Trophoblast cell (in vitro differentiated cells and primary cell): ENCODE results near the gene PTDSS2.

Source experiments
- DNase-seq, 2 donors: peaks; one replicate each; pipeline ENCODE4 v3.0.0-alpha.2; 2016
- H2AFZ ChIP-seq: 2 replicates; pipeline ENCODE4 v1.6.1; 2013; ENCODE audit warnings: low read length, moderate library complexity, mild to moderate bottlenecking; ENCODE audit not compliant: insufficient read depth, poor library complexity
- H2AK5ac ChIP-seq: 2 replicates; pipeline ENCODE4 v1.6.1; 2013; ENCODE audit warnings: mild to moderate bottlenecking, low read length
- H2BK120ac ChIP-seq: 2 replicates; pipeline ENCODE4 v1.6.1; 2013; ENCODE audit warnings: low read length, mild to moderate bottlenecking, moderate library complexity; ENCODE audit not compliant: insufficient read depth, poor library complexity
- H2BK12ac ChIP-seq: 2 replicates; pipeline ENCODE4 v1.6.1; 2013; ENCODE audit warnings: mild to moderate bottlenecking, low read length, moderate library complexity
- H2BK5ac ChIP-seq: 2 replicates; pipeline ENCODE4 v1.6.1; 2013; ENCODE audit warnings: low read length, low read depth, moderate library complexity, mild to moderate bottlenecking; ENCODE audit not compliant: poor library complexity
- H3K14ac ChIP-seq: 2 replicates; pipeline ENCODE4 v1.6.1; 2013; ENCODE audit warnings: mild to moderate bottlenecking, low read length
- H3K18ac ChIP-seq: 2 replicates; pipeline ENCODE4 v1.6.1; 2013; ENCODE audit warnings: mild to moderate bottlenecking, low read length
- H3K23ac ChIP-seq: 2 replicates; pipeline ENCODE4 v1.6.1; 2013; ENCODE audit warnings: low read length
- H3K27ac ChIP-seq: 2 replicates; pipeline ENCODE4 v1.5.1; 2013; ENCODE audit warnings: low read depth, mild to moderate bottlenecking, inconsistent platforms, low read length, moderate library complexity
- H3K27me3 ChIP-seq: 2 replicates; pipeline ENCODE4 v1.6.1; 2013; ENCODE audit warnings: inconsistent platforms, mild to moderate bottlenecking, low read length, moderate library complexity; ENCODE audit not compliant: insufficient read depth
- H3K36me3 ChIP-seq, 2 experiments: 1 replicate in 1 of 2; 2 replicates in 1 of 2; pipeline ENCODE4 v1.6.1; 2013; ENCODE audit warnings: low read length in 2 of 2, mild to moderate bottlenecking in 2 of 2, moderate library complexity in 1 of 2; ENCODE audit not compliant: insufficient read depth in 2 of 2, control insufficient read depth in 1 of 2
- H3K4ac ChIP-seq: 2 replicates; pipeline ENCODE4 v1.6.1; 2013; ENCODE audit warnings: low read depth, mild to moderate bottlenecking, low read length, moderate library complexity
- H3K4me1 ChIP-seq, 2 experiments: 1 replicate in 1 of 2; 2 replicates in 1 of 2; pipeline ENCODE4 v1.6.1; 2013; ENCODE audit warnings: low read length in 2 of 2, mild to moderate bottlenecking in 2 of 2, moderate library complexity in 1 of 2; ENCODE audit not compliant: insufficient read depth in 2 of 2, control insufficient read depth in 1 of 2
- H3K4me2 ChIP-seq: 2 replicates; pipeline ENCODE4 v1.6.1; 2013; ENCODE audit warnings: inconsistent platforms, mild to moderate bottlenecking, low read length, moderate library complexity
- H3K4me3 ChIP-seq: 2 replicates; pipeline ENCODE4 v1.5.1; 2013; ENCODE audit warnings: mild to moderate bottlenecking, low read depth, low read length, inconsistent platforms
- H3K79me1 ChIP-seq: one replicate; pipeline ENCODE4 v1.6.1; 2013; ENCODE audit warnings: low read length
- H3K79me2 ChIP-seq: 2 replicates; pipeline ENCODE4 v1.6.1; 2013; ENCODE audit warnings: low read length, mild to moderate bottlenecking; ENCODE audit not compliant: control insufficient read depth, insufficient read depth, poor library complexity
- H3K9ac ChIP-seq: 2 replicates; pipeline ENCODE4 v1.6.1; 2013; ENCODE audit warnings: mild to moderate bottlenecking, low read length
- H3K9me3 ChIP-seq: 2 replicates; pipeline ENCODE4 v1.6.1; 2013; ENCODE audit warnings: low read depth, mild to moderate bottlenecking, control low read depth, inconsistent platforms, low read length; ENCODE audit not compliant: insufficient read depth
- H4K12ac ChIP-seq: 2 replicates; pipeline ENCODE4 v1.6.1; 2013; ENCODE audit warnings: low read depth, mild to moderate bottlenecking, low read length, moderate library complexity
- H4K8ac ChIP-seq: 2 replicates; pipeline ENCODE4 v1.6.1; 2013; ENCODE audit warnings: low read depth, mild to moderate bottlenecking, low read length, moderate library complexity
- H4K91ac ChIP-seq: one replicate; pipeline ENCODE4 v1.6.1; 2013; ENCODE audit warnings: low read depth, mild to moderate bottlenecking, low read length, moderate library complexity
- WGBS: extraction: QIAGEN DNeasy Blood & Tissue Kit; methylation state at CpG from one replicate; pipeline ENCODE4 v1.1.7; 2013; ENCODE audit warnings: missing lambda C conversion rate; ENCODE audit not compliant: insufficient read length, insufficient coverage; ENCODE audit errors: extremely low coverage; 5-methylcytosine and 5-hydroxymethylcytosine counted together

The PTDSS2 gene

GRCh38 chr11:404551-405264, 45.4 kb upstream of the PTDSS2 start:
- no peak overlapping the region for H4K12ac ChIP-seq
- H3K79me1 ChIP-seq, result peaks cover 4% of the 10 kb centered on the region
- WGBS, result no CpG with 5 or more reads among the region's 14 CpGs
- H2AK5ac ChIP-seq, result no peak overlapping the region
- peaks cover 37 to 40% of the 10 kb centered on the region in 2 experiments for H3K36me3 ChIP-seq
- no peak overlapping the region for H3K9ac ChIP-seq
- no peak overlapping the region for H2BK5ac ChIP-seq
- H4K91ac ChIP-seq, result no peak overlapping the region
- H3K23ac ChIP-seq, result no peak overlapping the region
- DNase-seq, result no peak
- H3K4me3 ChIP-seq, result no peak overlapping the region
- H4K8ac ChIP-seq, result no peak overlapping the region
- H3K79me2 ChIP-seq, result peaks cover 3% of the 10 kb centered on the region
- no peak overlapping the region for H2AFZ ChIP-seq
- peaks cover 7% of the 10 kb centered on the region for H3K9me3 ChIP-seq
- peaks cover 10 to 11% of the 10 kb centered on the region in 2 experiments for H3K4me1 ChIP-seq
- H3K27me3 ChIP-seq, result no peaks in the 10 kb centered on the region
- no peak overlapping the region for H3K27ac ChIP-seq
- no peak overlapping the region for H3K18ac ChIP-seq
- no peak overlapping the region for H3K14ac ChIP-seq
- H2BK12ac ChIP-seq, result no peak overlapping the region
- no peak overlapping the region for H3K4ac ChIP-seq
- H3K4me2 ChIP-seq, result no peak overlapping the region
- H2BK120ac ChIP-seq, result no peak overlapping the region

GRCh38 chr11:405323-405953, 44.6 kb upstream of the PTDSS2 start:
- H3K79me1 ChIP-seq, result peaks cover 4% of the 10 kb centered on the region
- no peak overlapping the region for H3K14ac ChIP-seq
- H3K18ac ChIP-seq, result no peak overlapping the region
- H2BK12ac ChIP-seq, result no peak overlapping the region
- H2AK5ac ChIP-seq, result no peak overlapping the region
- no peak overlapping the region for H3K4me2 ChIP-seq
- H4K8ac ChIP-seq, result no peak overlapping the region
- peaks cover under 1% of the 10 kb centered on the region for H3K9me3 ChIP-seq
- peaks cover 3% of the 10 kb centered on the region for H3K79me2 ChIP-seq
- H3K27ac ChIP-seq, result no peak overlapping the region
- no peaks in the 10 kb centered on the region for H3K27me3 ChIP-seq
- H3K4ac ChIP-seq, result no peak overlapping the region
- H3K4me3 ChIP-seq, result no peak overlapping the region
- DNase-seq, result no peak
- no peak overlapping the region for H2BK120ac ChIP-seq
- no CpG with 5 or more reads among the region's 17 CpGs for WGBS
- no peak overlapping the region for H2BK5ac ChIP-seq
- H3K23ac ChIP-seq, result no peak overlapping the region
- H3K9ac ChIP-seq, result no peak overlapping the region
- no peak overlapping the region for H4K91ac ChIP-seq
- H3K4me1 ChIP-seq, result peaks cover 15 to 18% of the 10 kb centered on the region in 2 experiments
- no peak overlapping the region for H4K12ac ChIP-seq
- no peak overlapping the region for H2AFZ ChIP-seq
- peaks cover 30 to 33% of the 10 kb centered on the region in 2 experiments for H3K36me3 ChIP-seq

- peak overlapping the region; percentile 2 for H4K12ac ChIP-seq
- H3K79me2 ChIP-seq, result peaks cover 3% of the 10 kb centered on the region
- peak overlapping the region; percentile 70 for H2BK5ac ChIP-seq
- no peak overlapping the region for H3K18ac ChIP-seq
- H3K9me3 ChIP-seq, result no peaks in the 10 kb centered on the region
- H3K4ac ChIP-seq, result no peak overlapping the region
- no peak overlapping the region for H2BK12ac ChIP-seq
- no peak overlapping the region for H3K9ac ChIP-seq
- H4K8ac ChIP-seq, result peak overlapping the region; percentile 70
- H4K91ac ChIP-seq, result peak overlapping the region; percentile 13
- H2AFZ ChIP-seq, result no peak overlapping the region
- H2AK5ac ChIP-seq, result peak overlapping the region; percentile 39
- WGBS, result no CpG with 5 or more reads among the region's 47 CpGs
- H2BK120ac ChIP-seq, result no peak overlapping the region
- no peak overlapping the region for H3K23ac ChIP-seq
- no peak for DNase-seq
- peak overlapping the region; percentile 67 for H3K4me2 ChIP-seq
- peaks cover 29 to 32% of the 10 kb centered on the region in 2 experiments for H3K36me3 ChIP-seq
- H3K14ac ChIP-seq, result peak overlapping the region; percentile 36
- peak overlapping the region; percentile 27 for H3K27ac ChIP-seq
- no peaks in the 10 kb centered on the region for H3K27me3 ChIP-seq
- peaks cover 4% of the 10 kb centered on the region for H3K79me1 ChIP-seq
- no peak overlapping the region for H3K4me3 ChIP-seq
- H3K4me1 ChIP-seq, result peaks cover 15 to 18% of the 10 kb centered on the region in 2 experiments
Observed at GRCh38 chr11:405954-406795, 43.9 kb upstream of the PTDSS2 start.

GRCh38 chr11:406796-407650, 43.1 kb upstream of the PTDSS2 start:
- Histone ChIP-seq H3K23ac (no peak overlapping the region), H3K4me3 (peak overlapping the region; percentile 59), H2AFZ (no peak overlapping the region), H3K4ac (no peak overlapping the region), H4K91ac (peak overlapping the region; percentile 13), H3K79me2 (peaks cover 3% of the 10 kb centered on the region), H4K12ac (peak overlapping the region; percentile 11), H3K9me3 (no peaks in the 10 kb centered on the region), H2BK5ac (peak overlapping the region; percentile 70), H3K27ac (peak overlapping the region; percentile 27), H3K79me1 (peaks cover 4% of the 10 kb centered on the region), H2BK12ac (no peak overlapping the region), H3K9ac (no peak overlapping the region), H2AK5ac (peak overlapping the region; percentile 39), H2BK120ac (no peak overlapping the region), H4K8ac (peak overlapping the region; percentile 70), H3K27me3 (no peaks in the 10 kb centered on the region), H3K4me1 (peaks cover 15 to 18% of the 10 kb centered on the region in 2 experiments), H3K36me3 (peaks cover 29 to 32% of the 10 kb centered on the region in 2 experiments), H3K4me2 (peak overlapping the region; percentile 67), H3K14ac (peak overlapping the region; percentile 36), H3K18ac (no peak overlapping the region)
- WGBS, result no CpG with 5 or more reads among the region's 91 CpGs
- DNase-seq, result peak; percentile 75 to 88
